ENCODE data around the gene FKBP4.

DNA sequence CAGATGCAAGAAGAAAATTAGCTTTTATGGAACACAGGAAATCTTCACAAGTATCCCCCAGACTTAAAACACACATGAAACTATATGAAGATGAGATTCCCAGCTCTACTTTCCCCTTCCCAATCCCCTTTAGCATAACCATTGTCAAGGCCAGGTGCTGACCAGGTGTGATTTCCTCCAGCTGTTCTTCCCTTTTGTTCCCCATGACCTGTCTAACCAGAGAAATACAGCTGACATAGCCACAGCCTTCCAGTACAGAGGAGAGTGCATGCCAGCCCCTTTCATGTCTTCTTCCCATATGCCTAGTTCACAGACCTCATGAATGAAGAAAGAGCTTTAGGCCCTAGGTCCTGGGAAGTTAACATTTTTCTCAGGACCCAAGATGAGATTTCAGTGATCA is 43.5 kb upstream of the FKBP4 start:
- TF ChIP-seq GABPA (IDR thresholded peaks at IDR 0.05; ENCODE audit: borderline replicate concordance, insufficient read depth, low read length) (no peak), RFX5 (IDR thresholded peaks at IDR 0.05; ENCODE audit: borderline replicate concordance, low read depth, low read length) (no peak)
